Right renal pelvis (tissue), 4 donors: ENCODE measurements around the gene MSANTD2. TPM values are rescaled to one million over a fixed set of nuclear protein-coding genes. Genes with fewer than 3 reads are reported as not detected.

Experiments
- DNase-seq, 4 donors: peaks; one replicate each; pipeline ENCODE4 v3.0.0-alpha.2; 2013; ENCODE audit warnings: low read depth in 4 of 4, low spot score in 3 of 4, missing footprints in 1 of 4
- polyA plus RNA-seq, 4 donors: library from polyadenylated mRNA; unstranded; fragments of 120-200 nt; gene quantifications; one replicate each; pipeline ENCODE4 v1.2.1, GENCODE V29; 2013; ENCODE audit not compliant: insufficient read length in 4 of 4

The MSANTD2 gene
- polyA plus RNA-seq, 4 donors, result 25.4 to 39.9 (median 27.5) TPM

DNA sequence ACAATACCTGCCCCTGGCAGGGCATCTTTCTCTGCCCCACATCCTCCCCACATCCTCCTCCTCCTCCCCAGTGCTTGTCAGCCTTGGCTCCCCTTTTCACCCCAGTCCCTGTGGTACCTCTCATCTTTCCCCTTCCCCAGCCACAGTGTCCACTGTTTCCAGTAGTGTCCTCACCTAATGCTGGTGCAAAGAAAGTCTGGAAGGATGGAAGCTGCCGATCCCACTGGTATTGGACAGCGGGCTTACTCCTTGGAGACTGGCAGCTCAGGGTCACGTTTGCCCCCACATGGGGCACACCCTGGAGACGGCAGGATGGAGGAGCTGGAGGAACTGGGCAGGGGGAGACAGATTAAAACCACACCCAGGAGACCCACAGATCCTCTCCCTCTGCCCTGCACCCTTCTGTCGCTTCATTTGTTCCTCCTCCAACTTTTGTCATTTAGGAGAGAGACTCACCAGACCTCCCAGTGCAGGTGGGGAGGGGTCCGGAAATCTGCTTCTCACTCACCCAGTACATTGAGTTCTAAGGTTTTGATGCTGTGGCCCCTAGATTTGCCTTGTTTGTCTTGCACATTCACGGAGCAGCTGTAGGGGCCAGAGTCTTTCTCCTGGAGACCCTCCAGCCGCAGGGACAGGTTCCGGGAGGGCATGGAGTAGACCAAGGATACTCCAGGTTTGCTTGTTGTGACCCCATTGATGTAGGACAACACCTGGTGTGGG is 44.0 kb downstream of the MSANTD2 start:
- no peak for DNase-seq

DNA sequence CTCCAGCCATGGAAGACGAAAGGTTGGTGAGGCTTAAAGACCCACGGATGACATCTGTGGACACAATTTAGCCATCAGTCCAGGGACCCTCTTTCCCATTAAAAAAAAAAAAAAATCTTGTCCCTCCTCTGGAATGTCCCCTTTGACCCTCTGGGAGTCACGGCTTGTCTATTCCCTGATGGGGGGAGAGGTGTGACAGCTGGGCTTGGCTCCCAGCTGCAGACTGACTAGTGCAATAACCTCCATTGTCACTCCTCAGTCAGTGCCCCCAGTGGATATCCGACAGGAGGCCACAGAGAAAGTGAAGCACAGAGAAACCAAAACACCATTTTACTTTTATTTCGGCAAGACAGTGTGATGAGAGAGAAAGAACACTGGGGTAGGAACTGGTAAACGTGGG is 45.5 kb downstream of the MSANTD2 start:
- DNase-seq, result no peak

DNA sequence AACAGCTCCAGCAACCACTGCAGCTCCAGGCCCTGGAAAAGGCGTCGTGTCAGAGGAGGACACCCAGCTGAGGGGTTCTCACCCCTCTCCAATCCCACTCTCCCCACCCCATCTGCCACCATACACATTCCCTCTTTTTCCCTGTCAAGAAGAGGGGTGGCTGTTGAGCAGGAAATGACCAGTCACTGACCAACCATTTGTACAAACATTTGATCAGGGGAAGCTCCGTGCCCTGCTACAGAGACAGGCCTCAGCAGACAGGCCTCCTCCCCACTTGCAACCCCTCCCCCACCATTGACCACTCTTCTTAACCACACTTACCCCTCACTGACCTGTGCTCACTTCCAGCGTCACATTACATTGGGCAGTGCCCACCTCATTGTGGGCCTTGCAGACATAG is 45.9 kb downstream of the MSANTD2 start:
- no peak for DNase-seq

DNA sequence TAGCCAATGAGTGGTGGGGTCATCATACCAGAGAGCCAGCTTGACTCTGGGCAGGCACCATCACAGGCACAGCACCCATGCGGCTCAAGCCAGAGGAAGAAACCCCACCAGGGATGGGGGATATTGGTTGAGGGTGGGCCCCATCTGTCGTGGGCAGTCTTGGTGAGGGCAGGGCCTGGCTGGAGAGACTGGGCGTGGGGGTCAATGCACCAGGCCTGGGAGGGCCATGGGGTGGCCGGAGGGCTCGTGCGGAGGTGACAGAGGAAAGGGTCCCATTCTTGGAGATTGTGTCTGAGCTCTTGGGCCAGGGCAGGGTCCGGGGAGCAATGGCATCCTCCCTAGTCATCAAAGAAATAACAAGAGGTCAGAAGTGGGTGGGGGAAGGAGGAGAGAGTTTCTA is 46.6 kb downstream of the MSANTD2 start:
- no peak for DNase-seq

DNA sequence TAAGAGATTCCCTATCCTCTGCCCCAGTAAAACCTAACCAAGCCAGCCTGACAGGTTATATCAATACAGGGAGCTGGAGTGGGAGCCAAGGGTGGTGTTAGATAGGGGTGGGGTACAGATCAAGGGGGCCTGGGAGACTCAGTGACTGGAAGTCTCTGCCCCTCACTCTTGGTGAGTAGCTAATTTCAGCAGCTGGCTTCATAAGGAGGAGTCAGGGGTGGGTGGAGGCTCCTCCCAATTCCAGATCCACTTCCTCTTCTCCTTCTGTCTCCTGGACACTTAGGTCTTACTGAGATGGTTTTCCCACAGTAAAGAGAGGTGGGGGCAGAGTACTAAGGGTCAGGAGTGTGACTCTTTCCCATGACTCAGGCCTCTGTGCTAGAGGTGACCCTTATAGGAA is 47.0 kb downstream of the MSANTD2 start:
- DNase-seq, result no peak

DNA sequence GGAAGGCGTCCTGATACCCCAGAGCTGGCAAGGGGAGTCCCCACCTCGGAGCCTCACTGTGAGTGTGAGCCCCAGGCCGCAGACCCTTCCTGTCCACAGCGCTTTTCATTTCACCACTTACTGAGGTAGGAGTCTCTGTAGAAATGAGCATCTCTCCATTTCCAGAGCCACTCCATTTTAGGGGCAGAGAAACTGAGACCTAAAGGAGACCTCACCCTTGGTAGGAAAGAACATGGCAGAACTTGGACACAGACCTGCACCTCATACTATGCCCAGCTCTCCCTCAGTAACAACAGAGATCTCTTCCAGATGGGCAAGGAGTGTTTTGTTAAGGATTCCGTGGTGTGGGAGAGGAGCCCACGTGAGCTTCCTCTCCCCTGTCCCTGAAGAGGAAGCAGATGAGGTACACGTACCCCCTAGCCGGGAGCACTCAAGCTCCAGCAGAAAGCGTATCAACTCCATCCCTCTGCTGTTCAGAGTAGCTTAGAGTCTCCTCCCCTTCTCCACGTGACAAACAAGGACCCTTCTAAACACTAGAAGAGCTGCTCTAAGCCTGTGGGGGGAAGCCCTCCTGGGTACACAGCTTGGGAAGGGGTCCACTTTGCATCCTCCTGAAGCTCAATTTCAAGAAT is 47.6 kb downstream of the MSANTD2 start:
- DNase-seq, result no peak

DNA sequence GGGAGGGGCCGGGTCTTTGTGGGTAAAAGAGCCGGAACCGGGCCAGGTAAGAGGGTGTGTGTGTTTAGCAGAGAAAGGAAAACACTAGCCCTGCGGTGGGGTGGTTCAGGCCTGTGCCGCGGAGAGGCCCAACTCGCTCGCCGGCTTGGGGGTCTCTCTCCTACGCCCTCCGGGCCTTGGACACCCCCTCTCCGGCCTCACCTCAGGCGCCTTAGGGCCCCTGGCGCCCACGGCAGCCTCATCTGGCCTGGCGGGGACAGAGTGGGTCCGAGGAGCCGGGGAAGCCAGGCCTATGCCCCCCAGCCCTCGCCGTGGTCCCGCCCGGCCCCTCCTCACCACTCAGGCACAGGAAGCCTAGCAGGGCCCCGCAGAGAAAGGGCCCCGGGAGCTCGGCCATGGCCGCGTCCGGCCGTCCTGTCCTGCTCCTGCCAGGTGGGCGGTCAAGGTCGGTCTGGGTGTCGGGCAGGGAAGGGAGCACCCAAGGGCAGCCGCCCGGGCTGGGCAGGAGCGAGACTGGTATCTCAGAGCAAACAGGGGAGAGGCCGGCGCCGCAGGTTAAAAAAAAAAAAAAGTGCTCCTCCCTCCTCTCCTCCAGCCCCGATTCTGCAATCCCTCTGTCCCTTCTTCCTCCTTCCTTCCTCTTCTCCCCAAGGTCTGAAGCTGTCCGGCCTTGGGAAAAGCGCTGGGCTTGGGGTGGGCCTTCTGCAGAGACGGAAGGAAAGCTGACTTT is 48.3 kb downstream of the MSANTD2 start, which contains the start of gene VSIG2:
VSIG2 (minus strand) TSS at position 515 of the 730 bp plus-strand sequence; CDS start at position 397, 118 bp downstream.
- no peak for DNase-seq

DNA sequence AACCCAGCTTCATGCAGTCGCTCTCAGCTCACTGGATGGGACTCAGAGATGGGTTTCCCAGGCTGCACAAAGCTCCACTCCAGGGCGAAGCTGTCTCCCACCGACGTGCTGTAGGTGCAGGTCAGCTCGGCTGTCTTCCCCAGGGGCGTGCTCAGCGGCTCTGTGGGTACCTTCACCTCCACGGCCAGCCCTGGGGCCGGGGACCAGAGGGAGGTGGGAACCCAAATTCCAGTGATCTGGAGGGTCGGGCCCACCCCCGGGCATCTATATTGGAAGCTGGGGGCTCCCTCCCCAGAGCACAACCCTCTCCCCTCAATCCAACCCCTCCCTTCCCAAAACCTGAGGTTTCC is 48.8 kb downstream of the MSANTD2 start:
- DNase-seq, result no peak

DNA sequence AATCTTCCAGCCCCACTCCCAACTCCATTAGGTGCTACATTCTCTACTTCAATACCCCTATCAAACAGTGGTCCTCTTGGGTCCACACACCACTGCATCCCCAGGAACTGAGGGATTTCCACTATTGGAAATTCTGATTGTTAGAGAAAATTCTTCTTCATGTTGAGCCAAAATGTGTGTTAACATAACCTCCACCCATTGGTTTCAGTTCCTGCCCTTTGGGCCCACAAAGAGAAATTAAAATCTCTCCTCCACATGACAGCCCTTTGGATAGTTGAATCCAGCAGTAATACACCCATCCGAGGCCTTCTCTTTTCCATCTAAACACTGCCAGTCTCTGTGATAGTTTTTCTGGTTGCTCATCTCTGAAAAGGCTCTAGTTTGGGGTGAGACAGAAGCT is 50.3 kb downstream of the MSANTD2 start:
- DNase-seq, result no peak

DNA sequence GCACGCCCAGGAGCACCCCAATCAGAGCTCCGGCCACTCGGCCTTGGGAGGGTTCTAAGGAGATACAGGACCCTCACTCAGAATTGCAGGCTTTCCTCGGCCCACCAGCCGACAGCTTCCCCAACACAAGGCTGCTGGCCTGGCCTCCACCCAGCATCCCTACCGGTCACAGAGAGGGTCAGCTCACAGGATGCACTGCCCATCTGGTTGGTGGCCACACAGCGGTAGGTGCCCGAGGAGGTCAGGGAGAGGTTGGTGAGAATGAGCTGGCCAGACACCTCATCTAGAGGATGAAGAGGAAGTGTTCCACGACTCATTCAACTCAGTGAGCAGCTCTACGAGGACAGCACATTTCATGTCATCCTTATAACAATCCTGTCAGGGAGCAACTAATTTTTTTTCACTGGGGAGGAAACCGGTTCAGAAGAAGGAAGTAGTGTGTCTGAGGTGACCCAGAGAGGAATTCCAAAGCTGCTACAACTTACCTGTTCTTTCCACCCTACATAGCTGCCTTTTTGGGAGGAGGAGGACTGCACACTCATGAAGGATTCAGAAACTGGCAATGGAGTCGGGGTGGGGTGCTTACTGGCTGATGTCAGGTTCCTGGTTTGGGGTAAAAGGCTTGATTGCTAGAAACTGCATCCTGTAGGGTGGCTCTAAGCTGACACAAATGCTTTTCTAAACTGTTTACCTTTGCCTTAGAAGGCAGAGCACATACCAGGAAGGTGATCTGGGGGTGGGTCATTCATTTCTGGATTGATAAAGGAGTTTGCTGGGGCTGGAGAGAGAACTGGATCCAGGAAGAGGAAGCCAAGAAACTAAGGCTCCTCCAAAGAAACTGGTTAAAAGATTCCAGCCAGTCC is 51.5 kb downstream of the MSANTD2 start:
- DNase-seq, result no peak

DNA sequence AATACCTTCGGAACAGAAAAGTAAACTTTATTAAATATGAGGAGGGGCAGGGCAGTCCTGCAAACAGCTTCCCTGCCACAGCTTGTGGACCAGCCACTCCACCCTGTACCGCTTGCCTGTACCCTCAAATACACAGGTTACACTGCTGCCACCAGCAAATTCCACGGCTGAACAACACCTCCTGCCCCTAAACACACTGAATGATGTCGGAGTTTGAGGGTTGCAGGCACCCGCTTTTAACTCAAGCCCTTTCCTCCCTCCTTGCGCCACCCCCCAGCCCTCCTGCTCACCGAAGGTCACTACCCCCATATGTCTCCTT is 52.1 kb downstream of the MSANTD2 start:
- DNase-seq, result no peak

DNA sequence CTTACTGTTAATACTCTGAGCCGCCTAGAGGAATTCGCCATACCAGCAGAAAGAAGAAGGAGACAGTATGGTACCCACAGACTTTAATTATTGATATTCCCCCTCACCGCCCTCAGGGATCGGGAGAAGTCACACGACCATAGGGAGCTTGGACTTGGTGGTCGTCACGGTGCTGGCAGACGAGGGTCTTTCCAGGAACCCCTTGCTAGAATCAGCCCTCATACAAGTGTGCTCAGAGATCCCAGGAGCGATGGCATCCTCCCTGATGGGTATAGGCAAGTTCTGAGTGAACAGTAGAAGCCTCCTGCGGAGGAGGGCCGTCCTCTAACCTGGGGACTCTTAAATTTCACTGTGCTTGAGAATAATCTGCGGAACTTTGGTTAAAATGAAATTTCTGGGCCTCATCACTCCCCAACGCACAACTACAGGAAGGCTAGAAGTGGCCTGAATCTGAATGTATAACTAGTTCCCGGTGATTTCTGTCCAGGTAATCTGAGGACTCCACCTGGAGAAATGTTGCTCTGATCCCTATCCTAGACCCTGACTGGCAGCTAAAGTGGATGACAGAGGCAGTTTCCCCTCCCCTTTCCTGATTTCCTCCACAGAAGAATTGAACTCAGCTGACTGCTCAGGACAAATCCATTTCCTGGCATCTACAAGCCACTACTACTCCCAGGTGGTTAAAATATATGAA is 52.7 kb downstream of the MSANTD2 start:
- no peak for DNase-seq

DNA sequence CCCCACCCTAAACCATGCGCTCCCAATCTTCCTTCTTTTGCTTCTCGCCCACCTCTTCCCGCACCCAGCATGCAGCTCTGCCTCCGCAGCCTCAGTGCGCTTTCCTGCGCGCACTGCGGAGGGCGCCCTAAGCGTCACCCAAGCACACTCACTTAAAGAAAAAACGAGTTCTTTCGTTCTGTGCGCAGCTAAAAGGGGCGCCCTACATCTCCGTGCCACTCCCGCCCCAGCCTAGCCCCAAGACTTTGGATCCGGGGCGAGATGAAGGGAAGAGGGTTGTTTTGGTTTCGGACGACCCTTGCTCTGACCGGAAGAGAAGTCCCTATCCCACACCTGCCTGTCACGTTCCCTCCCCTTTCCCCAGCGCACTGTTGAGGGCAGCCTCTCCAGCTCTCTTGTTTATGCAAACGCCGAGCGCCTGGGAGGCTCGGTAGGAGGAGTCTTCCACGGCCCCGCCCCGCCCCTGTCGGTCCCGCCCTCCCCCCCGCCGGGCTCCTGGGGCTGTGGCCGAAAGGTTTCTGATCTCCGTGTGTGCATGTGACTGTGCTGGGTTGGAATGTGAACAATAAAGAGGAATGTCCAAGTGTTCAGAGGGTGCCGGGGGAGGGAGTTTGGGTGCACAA is 53.5 kb downstream of the MSANTD2 start:
- DNase-seq, result no peak

DNA sequence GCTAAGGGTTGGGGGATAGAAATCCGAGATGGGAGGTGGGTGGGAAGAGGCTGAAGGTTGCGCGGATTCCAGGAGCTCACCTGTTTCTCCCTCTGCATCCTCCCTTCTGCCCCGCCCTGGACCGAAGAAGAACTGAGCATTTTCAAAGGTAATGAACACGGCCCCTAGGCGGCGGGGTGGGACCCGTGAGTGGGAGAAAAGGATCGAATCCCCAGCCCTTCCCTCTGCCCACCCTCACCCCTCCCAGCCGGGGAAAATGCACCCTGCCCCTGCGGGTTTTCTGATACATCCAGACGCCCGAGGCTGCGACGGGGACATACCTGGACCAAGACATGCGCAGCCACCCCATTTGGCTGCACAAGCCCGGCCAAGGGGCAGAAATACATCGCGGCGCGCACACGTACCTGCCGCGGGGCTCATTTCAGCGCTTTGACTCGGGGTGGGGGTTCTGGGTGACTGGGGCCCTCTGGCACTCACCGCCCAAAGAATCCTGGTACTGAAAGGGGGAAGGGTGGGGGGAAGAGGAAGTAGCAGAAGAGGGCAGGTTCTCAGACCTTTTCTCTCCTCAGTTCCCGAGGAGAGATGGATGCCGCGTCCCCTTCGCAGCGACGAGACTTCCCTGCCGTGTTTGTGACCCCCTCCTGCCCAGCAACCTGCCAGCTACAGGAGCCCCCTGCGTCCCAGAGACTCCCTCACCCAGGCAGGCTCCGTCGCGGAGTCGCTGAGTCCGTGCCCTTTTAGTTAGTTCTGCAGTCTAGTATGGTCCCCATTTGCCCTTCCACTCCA is 54.2 kb downstream of the MSANTD2 start:
- no peak for DNase-seq

DNA sequence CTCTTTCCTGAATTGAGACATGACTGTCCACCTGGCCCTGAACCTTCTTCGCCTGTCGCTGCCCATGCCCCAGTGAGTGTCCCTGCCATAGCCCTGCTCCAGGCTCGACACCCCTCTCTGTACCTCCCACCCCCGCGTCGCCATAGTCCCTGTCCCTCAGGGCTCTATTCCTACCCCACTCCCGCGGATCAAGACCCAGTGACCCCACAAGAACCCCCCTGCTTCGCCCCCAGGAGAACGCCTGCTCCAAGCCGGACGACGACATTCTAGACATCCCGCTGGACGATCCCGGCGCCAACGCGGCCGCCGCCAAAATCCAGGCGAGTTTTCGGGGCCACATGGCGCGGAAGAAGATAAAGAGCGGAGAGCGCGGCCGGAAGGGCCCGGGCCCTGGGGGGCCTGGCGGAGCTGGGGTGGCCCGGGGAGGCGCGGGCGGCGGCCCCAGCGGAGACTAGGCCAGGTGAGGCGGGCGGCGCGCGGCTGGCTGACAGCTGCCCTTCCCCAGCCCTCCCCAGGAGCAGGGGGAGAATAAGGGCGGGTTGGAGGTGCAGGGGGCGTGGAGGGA is 54.9 kb downstream of the MSANTD2 start:
- no peak for DNase-seq

DNA sequence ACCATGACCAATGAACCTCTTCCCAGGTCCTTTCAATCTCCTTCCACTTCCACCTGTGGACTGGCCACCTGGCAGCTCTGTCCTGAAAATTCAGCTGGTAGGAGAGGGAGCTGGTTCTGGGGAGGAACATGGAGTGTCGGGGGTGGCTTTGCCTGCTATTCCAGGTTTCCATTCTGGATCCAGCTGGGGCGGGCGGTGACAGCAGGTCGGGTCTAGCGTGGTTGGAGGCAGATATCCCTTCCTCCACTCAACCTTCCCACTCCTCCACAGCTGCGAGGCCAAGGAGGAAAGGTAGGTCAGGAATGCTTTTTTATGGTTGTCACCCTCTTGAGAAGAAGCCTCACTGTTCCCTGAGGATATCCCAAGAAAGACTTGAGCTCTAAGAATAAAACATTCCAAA is 57.2 kb downstream of the MSANTD2 start:
- no peak for DNase-seq

DNA sequence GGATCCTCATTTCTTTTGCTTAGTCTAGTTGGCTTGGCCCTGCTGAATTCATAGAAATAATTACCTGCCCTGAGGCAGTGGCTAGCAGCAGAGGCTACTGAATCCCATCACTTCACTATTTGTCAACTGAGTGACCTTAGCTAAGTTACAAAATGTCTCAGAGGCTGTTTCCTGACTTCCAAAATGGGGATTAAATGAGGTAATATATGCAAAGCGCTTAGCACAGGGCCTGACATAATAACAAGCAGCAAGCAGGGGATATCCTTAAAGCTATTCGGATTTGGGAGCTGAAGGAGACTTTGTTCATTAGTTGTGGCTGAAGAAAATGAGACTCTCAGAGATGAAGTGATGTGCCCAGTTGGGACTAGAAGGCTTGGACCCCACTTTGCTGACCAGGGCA is 57.7 kb downstream of the MSANTD2 start:
- DNase-seq, result no peak

DNA sequence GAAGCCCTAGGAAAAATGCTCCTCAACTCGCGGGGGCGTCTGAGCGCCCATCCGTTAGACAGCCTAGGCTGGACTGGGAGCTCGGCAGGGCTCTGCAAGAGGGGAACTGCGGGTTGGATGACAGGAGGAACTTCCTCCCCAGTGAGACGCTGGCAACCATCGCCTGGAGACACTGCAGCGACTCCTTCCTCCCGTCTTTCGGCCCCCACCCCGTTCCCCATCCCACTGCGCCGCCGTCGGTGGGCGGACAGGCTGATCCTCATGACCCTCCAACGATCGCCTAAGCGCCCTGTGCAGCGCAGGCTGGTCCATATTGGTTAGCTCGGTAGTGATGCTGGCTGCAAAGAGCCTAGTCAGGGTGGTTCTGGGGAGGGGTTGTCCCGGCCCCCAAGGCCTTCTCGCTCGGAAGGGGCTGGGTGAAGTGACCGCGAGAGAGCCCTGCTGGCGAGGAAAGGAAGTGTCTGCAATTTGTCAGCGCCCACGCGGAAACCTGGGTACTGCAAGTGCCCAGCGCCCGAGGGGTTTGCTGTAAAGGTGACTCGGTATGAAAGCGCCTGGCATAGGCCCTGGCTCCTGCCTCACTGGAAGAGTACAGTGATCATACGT is 59.8 kb downstream of the MSANTD2 start:
- DNase-seq, result no peak
